ENCODE data around the gene CXCL16. TPM values are rescaled to one million over a fixed set of nuclear protein-coding genes. Genes with fewer than 3 reads are reported as not detected.
"Not testable (repeated sequence)": the region's sequence is repeated elsewhere in the genome, so short reads cannot be mapped to it uniquely, and the experiment has no call there.

CXCL16 gene
- polyA plus RNA-seq, 1 experiment: 2.4 TPM

GRCh38 chr17:4696437-4696805 lies 43.3 kb downstream of the CXCL16 start:
- CTCF ChIA-PET: no interaction called here

GRCh38 chr17:4693416-4693815 lies 46.3 kb downstream of the CXCL16 start:
- Histone ChIP-seq H3K27me3 (ENCODE audit: control insufficient read depth, insufficient read depth, low read length) (no peaks in the 10 kb centered on the region), H3K27ac (ENCODE audit: low read depth, low read length) (no peak overlapping the region), H3K9me3 (ENCODE audit: control insufficient read depth, insufficient read depth, low read length) (no peaks in the 10 kb centered on the region), H3K4me3 (ENCODE audit: low read depth, low read length) (no peak overlapping the region)
- POLR2A ChIA-PET: no interaction called here
- TF ChIP-seq CTCF (IDR thresholded peaks at IDR 0.05; ENCODE audit: low read depth, low read length): no peak
- CTCF ChIA-PET: no interaction called here
- DNase-seq (ENCODE audit: low read depth, low spot score): no peak

More at GRCh38 chr17:4696437-4696805, 43.3 kb downstream of the CXCL16 start:
- no peak for DNase-seq (ENCODE audit: low read depth, low spot score)
- no peak overlapping the region for H3K4me3 ChIP-seq (ENCODE audit: low read depth, low read length)
- no peaks in the 10 kb centered on the region for H3K9me3 ChIP-seq (ENCODE audit: control insufficient read depth, insufficient read depth, low read length)
- H3K27ac ChIP-seq (ENCODE audit: low read depth, low read length): no peak overlapping the region
- POLR2A ChIA-PET: no interaction called here
- H3K27me3 ChIP-seq (ENCODE audit: control insufficient read depth, insufficient read depth, low read length): no peaks in the 10 kb centered on the region
- TF ChIP-seq CTCF (IDR thresholded peaks at IDR 0.05; ENCODE audit: low read depth, low read length): no peak

GRCh38 chr17:4691686-4692085 lies 48.0 kb downstream of the CXCL16 start:
- DNase-seq (ENCODE audit: low read depth, low spot score): no peak
- Histone ChIP-seq H3K4me3 (ENCODE audit: low read depth, low read length) (no peak overlapping the region), H3K27me3 (ENCODE audit: control insufficient read depth, insufficient read depth, low read length) (no peaks in the 10 kb centered on the region), H3K27ac (ENCODE audit: low read depth, low read length) (no peak overlapping the region), H3K9me3 (ENCODE audit: control insufficient read depth, insufficient read depth, low read length) (no peaks in the 10 kb centered on the region)
- ChIA-PET POLR2A (no interaction called here), CTCF (no interaction called here)
- no peak for TF ChIP-seq CTCF (IDR thresholded peaks at IDR 0.05; ENCODE audit: low read depth, low read length)

- DNase-seq (ENCODE audit: low read depth, low spot score): no peak
- Histone ChIP-seq H3K4me3 (ENCODE audit: low read depth, low read length) (no peak overlapping the region), H3K27ac (ENCODE audit: low read depth, low read length) (no peak overlapping the region), H3K9me3 (ENCODE audit: control insufficient read depth, insufficient read depth, low read length) (no peaks in the 10 kb centered on the region), H3K27me3 (ENCODE audit: control insufficient read depth, insufficient read depth, low read length) (no peaks in the 10 kb centered on the region)
- POLR2A ChIA-PET: no interaction called here
- no peak for TF ChIP-seq CTCF (IDR thresholded peaks at IDR 0.05; ENCODE audit: low read depth, low read length)
- CTCF ChIA-PET: no interaction called here
These were observed 49.0 kb downstream of the CXCL16 start for GRCh38 chr17:4690745-4691144.

GRCh38 chr17:4689872-4690271 lies 49.9 kb downstream of the CXCL16 start:
- POLR2A ChIA-PET; H3K9me3 ChIP-seq (ENCODE audit: control insufficient read depth, insufficient read depth, low read length); DNase-seq (ENCODE audit: low read depth, low spot score); CTCF ChIA-PET; H3K27me3 ChIP-seq (ENCODE audit: control insufficient read depth, insufficient read depth, low read length); H3K4me3 ChIP-seq (ENCODE audit: low read depth, low read length); H3K27ac ChIP-seq (ENCODE audit: low read depth, low read length): not testable (repeated sequence)

GRCh38 chr17:4683739-4684138 lies 56.0 kb downstream of the CXCL16 start:
- H3K4me3 ChIP-seq (ENCODE audit: low read depth, low read length); H3K27ac ChIP-seq (ENCODE audit: low read depth, low read length); CTCF ChIA-PET; POLR2A ChIA-PET; H3K9me3 ChIP-seq (ENCODE audit: control insufficient read depth, insufficient read depth, low read length); DNase-seq (ENCODE audit: low read depth, low spot score); H3K27me3 ChIP-seq (ENCODE audit: control insufficient read depth, insufficient read depth, low read length): not testable (repeated sequence)

Other genes with a start within 250 kb of the CXCL16 start
- not detected in 2 replicates for gene SPNS2, start 241.0 kb downstream of the CXCL16 start, polyA plus RNA-seq (2011; rRNA removed)
- 12.5 and 14.7 TPM in 2 replicates for gene MYBBP1A, start 184.5 kb downstream of the CXCL16 start, polyA plus RNA-seq (2011; rRNA removed)
- not detected in 2 replicates for gene GGT6, start 179.4 kb downstream of the CXCL16 start, polyA plus RNA-seq (2011; rRNA removed)
- gene SMTNL2, start 155.4 kb downstream of the CXCL16 start, polyA plus RNA-seq (2011; rRNA removed): 0.04 TPM in 1 of 2 replicates, not detected in the other
- gene ALOX15, start 98.2 kb downstream of the CXCL16 start, polyA plus RNA-seq (2011; rRNA removed): not detected in 2 replicates
- 10.5 and 14.4 TPM in 2 replicates for gene PELP1, start 35.8 kb downstream of the CXCL16 start, polyA plus RNA-seq (2011; rRNA removed)
- gene ARRB2, start 29.3 kb downstream of the CXCL16 start, polyA plus RNA-seq (2011; rRNA removed): 8.8 and 9.4 TPM in 2 replicates
- gene MED11, start 8.5 kb downstream of the CXCL16 start, polyA plus RNA-seq (2011; rRNA removed): 21.0 and 23.2 TPM in 2 replicates
- 0.14 and 0.17 TPM in 2 replicates for gene ZMYND15, start 95 bp downstream of the CXCL16 start, polyA plus RNA-seq (2011; rRNA removed)
- not detected in 2 replicates for gene TM4SF5, start 32.0 kb upstream of the CXCL16 start, polyA plus RNA-seq (2011; rRNA removed)
- 0.17 TPM in 1 of 2 replicates, not detected in the other for gene VMO1, start 46.4 kb upstream of the CXCL16 start, polyA plus RNA-seq (2011; rRNA removed)
- gene GLTPD2, start 49.0 kb upstream of the CXCL16 start, polyA plus RNA-seq (2011; rRNA removed): not detected in 2 replicates
- 222 and 245 TPM in 2 replicates for gene PSMB6, start 56.2 kb upstream of the CXCL16 start, polyA plus RNA-seq (2011; rRNA removed)
- gene PLD2, start 67.2 kb upstream of the CXCL16 start, polyA plus RNA-seq (2011; rRNA removed): 18.9 and 22.2 TPM in 2 replicates
- 29.4 and 30.7 TPM in 2 replicates for gene MINK1, start 93.4 kb upstream of the CXCL16 start, polyA plus RNA-seq (2011; rRNA removed)
- 1.0 TPM in 2 replicates for gene C17orf107, start 159.6 kb upstream of the CXCL16 start, polyA plus RNA-seq (2011; rRNA removed)
- 0.07 and 0.19 TPM in 2 replicates for gene CHRNE, start 163.2 kb upstream of the CXCL16 start, polyA plus RNA-seq (2011; rRNA removed)
- gene GP1BA, start 192.3 kb upstream of the CXCL16 start, polyA plus RNA-seq (2011; rRNA removed): not detected in 2 replicates
- 44.7 and 50.0 TPM in 2 replicates for gene SLC25A11, start 200.1 kb upstream of the CXCL16 start, polyA plus RNA-seq (2011; rRNA removed)
- gene RNF167, start 200.3 kb upstream of the CXCL16 start, polyA plus RNA-seq (2011; rRNA removed): 63.1 and 64.3 TPM in 2 replicates
- 1,141 and 1,329 TPM in 2 replicates for gene PFN1, start 208.6 kb upstream of the CXCL16 start, polyA plus RNA-seq (2011; rRNA removed)
- 2.3 and 3.2 TPM in 2 replicates for gene ENO3, start 211.2 kb upstream of the CXCL16 start, polyA plus RNA-seq (2011; rRNA removed)
- gene SPAG7, start 227.9 kb upstream of the CXCL16 start, polyA plus RNA-seq (2011; rRNA removed): 71.0 and 71.1 TPM in 2 replicates
- 18.0 and 20.0 TPM in 2 replicates for gene CAMTA2, start 247.7 kb upstream of the CXCL16 start, polyA plus RNA-seq (2011; rRNA removed)

All from AG04450 (cell line).